Activated naive CD8-positive, alpha-beta T cell treated with anti-CD3 and anti-CD28 coated beads, Interleukin-2, amount 50 U/mL, for 24 hours (primary cell): ENCODE measurements around the gene CPB2.
A peak's percentile ranks its signal among the peaks of the same experiment; 100 is the strongest.

Experiments used
- ATAC-seq: fragments of 150-1000 bp; cut with Tn5 transposase; one replicate; pipeline ENCODE4 v1.10.0; 2021
- DNase-seq: peaks from one replicate; pipeline ENCODE4 v3.0.0; 2021
- H3K27ac Mint-ChIP-seq: one replicate; pipeline ENCODE4 v1.8.0; 2021; ENCODE audit warnings: mild to moderate bottlenecking, mixed read lengths
- H3K27me3 Mint-ChIP-seq: one replicate; pipeline ENCODE4 v1.8.0; 2021; ENCODE audit warnings: mixed read lengths
- H3K36me3 Mint-ChIP-seq: one replicate; pipeline ENCODE4 v1.8.0; 2021; ENCODE audit warnings: low read depth, mixed read lengths
- H3K4me1 Mint-ChIP-seq: one replicate; pipeline ENCODE4 v1.8.0; 2021; ENCODE audit warnings: mixed read lengths
- H3K4me3 Mint-ChIP-seq: one replicate; pipeline ENCODE4 v1.8.0; 2021; ENCODE audit warnings: mild to moderate bottlenecking, moderate library complexity, mixed read lengths
- H3K9me3 Mint-ChIP-seq: one replicate; pipeline ENCODE4 v1.8.0; 2021; ENCODE audit warnings: mixed read lengths

CPB2 gene

DNA sequence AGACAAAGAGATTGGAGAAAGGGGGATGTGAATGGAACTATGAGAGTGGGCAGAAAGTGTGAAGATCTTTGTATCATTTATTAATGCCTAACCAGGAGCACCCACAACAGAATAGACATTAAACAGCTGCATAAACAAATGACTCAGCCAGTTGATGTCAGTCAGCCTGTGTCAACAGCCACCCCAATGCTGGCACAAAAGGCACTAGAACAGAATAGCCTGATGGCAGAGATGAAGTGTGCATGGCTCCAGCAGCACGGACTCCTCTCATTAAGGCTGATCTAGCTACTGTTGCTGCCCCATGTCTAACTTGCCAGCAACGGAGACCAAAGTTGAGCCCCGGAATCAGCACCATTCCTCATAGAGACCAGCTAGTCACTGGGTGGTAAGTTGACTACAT is 7.8 kb downstream of the CPB2 start:
- H3K27ac Mint-ChIP-seq = no peak overlapping the region
- ATAC-seq = no peak
- no peak for DNase-seq
- H3K4me3 Mint-ChIP-seq = no peak overlapping the region
- H3K9me3 Mint-ChIP-seq = no peaks in the 10 kb centered on the region
- no peaks in the 10 kb centered on the region for H3K36me3 Mint-ChIP-seq
- peaks cover 2% of the 10 kb centered on the region for H3K4me1 Mint-ChIP-seq
- H3K27me3 Mint-ChIP-seq = peaks cover 4% of the 10 kb centered on the region

DNA sequence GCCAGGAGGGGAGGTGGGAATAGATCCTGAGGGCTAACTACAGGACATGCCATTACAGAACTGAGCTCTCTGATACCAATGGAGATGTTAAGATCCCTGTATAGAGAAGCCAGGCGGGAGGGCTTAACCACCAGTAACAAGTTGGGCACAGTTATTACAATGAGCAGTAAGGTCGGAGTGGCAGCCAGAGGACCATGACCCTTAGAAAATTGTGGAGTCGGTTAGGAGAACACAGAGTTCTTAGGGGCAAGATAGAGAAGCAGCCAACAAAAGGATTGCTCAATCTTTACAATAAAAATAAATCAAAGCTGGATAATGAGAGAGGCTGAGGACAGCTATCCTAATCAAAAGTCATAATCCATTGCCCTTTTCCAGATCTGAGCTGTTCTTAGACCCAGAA is 10.4 kb downstream of the CPB2 start:
- Mint-ChIP-seq H3K27ac (no peak overlapping the region), H3K36me3 (no peaks in the 10 kb centered on the region), H3K4me1 (no peaks in the 10 kb centered on the region), H3K27me3 (peaks cover 4% of the 10 kb centered on the region), H3K9me3 (no peaks in the 10 kb centered on the region), H3K4me3 (no peak overlapping the region)
- DNase-seq (no peak), ATAC-seq (no peak)

DNA sequence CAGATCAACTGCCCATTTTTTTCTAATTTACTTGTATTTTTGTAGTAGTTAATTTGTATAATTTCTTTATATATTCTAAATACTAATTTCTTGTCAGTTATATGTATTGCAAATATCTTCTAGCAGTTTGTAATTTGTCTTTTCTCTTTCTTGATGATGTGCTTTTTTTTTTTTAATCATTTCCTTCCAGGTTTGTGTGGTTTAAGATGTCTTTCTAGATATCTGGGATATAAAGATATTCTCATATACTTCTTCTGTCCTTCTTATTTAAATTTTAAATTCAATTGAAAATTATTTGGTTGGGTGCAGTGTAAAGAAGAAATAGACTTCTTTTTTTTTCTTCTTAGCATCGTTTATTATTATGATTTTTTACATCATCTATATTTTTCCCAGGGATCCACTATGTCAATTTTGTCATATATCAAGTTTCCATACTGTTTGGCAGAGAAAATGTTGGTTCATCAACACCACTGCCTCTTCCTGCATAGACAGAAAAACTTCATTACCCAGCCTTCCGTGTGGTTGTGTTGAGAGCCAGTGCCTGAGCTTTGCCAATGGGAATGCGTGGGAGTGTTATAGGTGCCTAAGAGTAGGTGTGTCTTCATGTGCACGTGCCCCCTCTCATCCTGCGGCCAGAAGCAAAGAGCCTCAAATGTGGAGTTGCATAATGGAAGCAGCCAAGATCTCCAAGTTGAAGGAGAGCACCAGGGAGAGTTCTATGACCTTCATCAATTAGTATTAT is 15.8 kb downstream of the CPB2 start:
- DNase-seq = no peak
- Mint-ChIP-seq H3K27ac (no peak overlapping the region), H3K4me3 (no peak overlapping the region), H3K4me1 (no peaks in the 10 kb centered on the region), H3K27me3 (peaks cover 2% of the 10 kb centered on the region), H3K9me3 (no peaks in the 10 kb centered on the region), H3K36me3 (no peaks in the 10 kb centered on the region)
- no peak for ATAC-seq

DNA sequence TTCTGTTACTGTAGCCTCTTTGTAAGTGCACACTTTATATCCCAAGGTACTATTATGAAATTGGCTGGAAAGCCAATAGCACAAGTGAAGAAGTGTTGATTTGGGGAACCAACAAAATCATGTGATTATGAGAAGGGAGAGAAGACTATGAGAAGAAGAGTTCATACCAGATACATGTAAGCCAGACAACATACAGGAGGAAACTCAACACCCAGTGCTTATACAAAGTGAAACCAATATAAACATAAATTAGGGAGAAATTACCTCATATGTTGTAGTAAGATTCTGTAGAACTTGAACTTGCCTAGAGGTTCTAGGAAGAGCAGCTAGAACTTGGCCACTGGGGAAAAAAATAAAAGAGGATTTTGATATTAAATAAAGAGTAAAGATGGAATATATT is 17.4 kb downstream of the CPB2 start:
- Mint-ChIP-seq H3K4me3 (no peak overlapping the region), H3K27ac (no peak overlapping the region)
- ATAC-seq = no peak

DNA sequence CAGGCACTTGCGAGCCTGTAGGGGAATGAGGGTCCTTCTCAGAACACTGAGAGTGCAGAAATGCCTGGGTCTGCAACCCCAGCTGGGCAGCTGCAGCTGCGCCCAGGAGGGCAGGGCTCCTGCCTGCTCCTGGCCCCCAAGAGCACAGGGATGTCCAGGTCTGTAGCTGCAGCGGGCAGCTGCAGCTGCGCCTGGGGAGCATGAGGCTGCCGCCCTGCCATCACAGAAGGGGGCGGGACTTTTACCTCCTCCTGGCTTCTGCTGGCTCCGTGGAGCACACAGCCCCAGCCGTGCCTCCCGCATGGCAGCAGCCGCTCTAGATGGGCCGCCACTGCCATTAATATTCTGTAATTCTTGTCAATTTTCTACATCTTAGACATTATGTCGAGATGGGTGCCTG is 17.8 kb downstream of the CPB2 start:
- Mint-ChIP-seq H3K27me3 (no peaks in the 10 kb centered on the region), H3K9me3 (no peaks in the 10 kb centered on the region), H3K27ac (no peak overlapping the region), H3K36me3 (no peaks in the 10 kb centered on the region), H3K4me1 (no peaks in the 10 kb centered on the region), H3K4me3 (no peak overlapping the region)
- no peak for ATAC-seq
- DNase-seq = no peak

More for the DNA sequence above, 17.4 kb downstream of the CPB2 start:
- no peaks in the 10 kb centered on the region for H3K4me1 Mint-ChIP-seq
- peaks cover 2% of the 10 kb centered on the region for H3K27me3 Mint-ChIP-seq
- no peaks in the 10 kb centered on the region for H3K9me3 Mint-ChIP-seq
- DNase-seq = no peak
- no peaks in the 10 kb centered on the region for H3K36me3 Mint-ChIP-seq

DNA sequence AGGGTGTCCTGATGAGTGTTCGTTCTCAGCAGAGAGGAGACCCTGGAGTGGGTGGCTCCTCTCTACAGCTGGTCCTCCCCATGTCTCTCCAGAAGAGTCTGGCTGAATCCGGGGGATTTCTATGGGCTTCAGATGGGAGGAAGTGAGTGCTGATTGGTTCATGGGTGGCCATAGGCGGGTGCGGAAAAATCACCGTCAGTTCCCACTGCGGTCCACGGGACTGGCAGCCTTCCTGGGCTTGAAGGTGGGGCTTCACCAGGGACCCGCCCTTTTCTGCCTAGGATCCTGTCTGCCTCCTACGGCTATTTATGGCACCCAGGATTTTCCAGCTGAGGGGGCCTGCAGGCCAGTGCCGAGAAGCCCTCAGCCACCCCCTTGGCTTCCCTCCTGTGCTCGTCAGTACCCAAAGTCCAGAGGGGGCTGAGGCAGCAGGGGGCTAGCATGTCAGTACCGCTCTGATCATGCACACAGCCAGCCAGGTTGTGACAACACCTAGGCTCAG is 18.4 kb downstream of the CPB2 start:
- DNase-seq (no peak), ATAC-seq (no peak)
- Mint-ChIP-seq H3K27ac (no peak overlapping the region), H3K4me1 (no peaks in the 10 kb centered on the region), H3K9me3 (no peaks in the 10 kb centered on the region), H3K27me3 (no peaks in the 10 kb centered on the region), H3K36me3 (no peaks in the 10 kb centered on the region), H3K4me3 (no peak overlapping the region)

DNA sequence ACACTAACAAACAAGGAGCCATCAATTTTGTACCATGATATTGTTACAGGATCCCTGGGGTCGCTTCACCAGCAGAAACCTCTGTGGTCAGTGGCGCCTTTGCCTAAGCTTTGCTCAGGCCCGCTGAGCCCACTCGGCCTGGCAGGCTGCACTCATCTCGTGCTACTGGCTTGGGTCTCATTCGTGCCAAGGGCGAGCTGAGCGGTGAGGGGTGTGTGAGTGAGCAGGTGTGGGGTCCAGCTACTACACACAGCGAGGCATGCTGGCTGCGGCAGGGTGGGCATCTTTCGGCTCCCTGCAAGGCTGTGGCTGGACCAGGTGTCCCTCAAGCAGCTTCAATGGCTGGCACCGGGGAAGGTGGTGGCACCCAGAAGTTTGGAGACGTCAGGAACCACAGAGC is 19.1 kb downstream of the CPB2 start:
- H3K36me3 Mint-ChIP-seq = no peaks in the 10 kb centered on the region
- H3K27me3 Mint-ChIP-seq = no peaks in the 10 kb centered on the region
- DNase-seq (no peak), ATAC-seq (no peak)
- no peaks in the 10 kb centered on the region for H3K4me1 Mint-ChIP-seq
- no peaks in the 10 kb centered on the region for H3K9me3 Mint-ChIP-seq
- H3K4me3 Mint-ChIP-seq = no peak overlapping the region
- no peak overlapping the region for H3K27ac Mint-ChIP-seq

DNA sequence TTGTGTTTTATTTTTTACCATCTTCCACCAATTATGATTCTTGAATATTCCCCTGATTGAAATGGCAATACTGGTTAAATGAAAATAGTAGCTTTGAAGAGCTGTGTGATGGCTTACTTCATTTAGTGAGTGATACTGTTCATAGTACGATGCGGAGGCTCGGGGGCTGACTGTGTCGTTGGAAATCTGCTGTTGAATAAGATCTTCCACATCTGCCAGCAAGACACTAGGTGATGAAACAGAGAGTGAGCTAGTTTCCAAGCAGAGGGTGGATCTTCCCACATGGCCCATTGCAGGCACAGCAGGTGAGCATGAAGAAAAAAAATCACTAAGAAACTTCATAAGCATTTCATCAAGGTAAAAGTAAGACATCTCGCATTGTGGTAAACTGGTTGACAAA is 22.5 kb downstream of the CPB2 start:
- H3K4me1 Mint-ChIP-seq = peaks cover 11% of the 10 kb centered on the region
- ATAC-seq (no peak), DNase-seq (no peak)
- H3K27ac Mint-ChIP-seq = no peak overlapping the region
- no peaks in the 10 kb centered on the region for H3K9me3 Mint-ChIP-seq
- no peaks in the 10 kb centered on the region for H3K27me3 Mint-ChIP-seq
- no peak overlapping the region for H3K4me3 Mint-ChIP-seq
- no peaks in the 10 kb centered on the region for H3K36me3 Mint-ChIP-seq

DNA sequence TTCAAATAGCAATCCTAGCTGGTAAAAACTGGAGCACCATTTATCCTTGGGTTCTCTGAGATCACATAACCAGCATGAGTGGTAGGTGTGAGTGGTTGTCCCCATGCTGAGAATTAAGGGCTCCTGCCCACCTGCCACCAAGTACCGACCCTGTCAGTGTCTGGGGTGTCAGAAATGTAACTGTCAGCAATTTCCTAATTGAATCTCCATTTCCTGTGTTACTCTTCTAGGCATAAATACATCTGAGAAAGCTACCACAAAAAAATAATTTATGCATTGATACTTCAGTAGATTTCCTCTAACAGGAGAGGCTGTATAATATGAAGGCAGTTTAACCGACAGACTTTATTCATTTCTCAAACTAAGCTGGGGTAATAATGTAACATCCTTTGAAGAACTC is 25.1 kb downstream of the CPB2 start:
- H3K27ac Mint-ChIP-seq = no peak overlapping the region
- no peak for DNase-seq
- peaks cover 11% of the 10 kb centered on the region for H3K4me1 Mint-ChIP-seq
- no peaks in the 10 kb centered on the region for H3K9me3 Mint-ChIP-seq
- no peaks in the 10 kb centered on the region for H3K36me3 Mint-ChIP-seq
- H3K27me3 Mint-ChIP-seq = peaks cover 1% of the 10 kb centered on the region
- no peak for ATAC-seq
- no peak overlapping the region for H3K4me3 Mint-ChIP-seq

DNA sequence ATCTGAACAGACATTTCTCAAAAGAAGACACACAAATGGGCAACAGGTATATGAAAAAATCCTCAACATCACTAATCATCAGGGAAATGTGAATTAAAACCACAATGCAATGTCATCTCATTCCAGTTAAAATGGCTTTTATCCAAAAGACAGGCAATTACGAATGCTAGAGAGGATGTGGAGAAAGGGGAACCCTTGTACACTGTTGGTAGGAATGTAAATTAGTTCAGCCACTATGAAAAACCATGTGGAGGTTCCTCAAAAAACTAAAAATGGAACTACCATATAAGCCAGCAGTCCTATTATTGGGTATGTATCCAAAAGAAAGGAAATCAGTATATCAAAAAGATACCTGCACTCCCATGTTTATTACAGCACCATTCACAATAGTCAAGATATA is 27.6 kb downstream of the CPB2 start:
- no peak overlapping the region for H3K4me3 Mint-ChIP-seq
- H3K27me3 Mint-ChIP-seq = peaks cover 2% of the 10 kb centered on the region
- H3K4me1 Mint-ChIP-seq = peaks cover 11% of the 10 kb centered on the region
- ATAC-seq (no peak), DNase-seq (no peak)
- no peaks in the 10 kb centered on the region for H3K36me3 Mint-ChIP-seq
- no peaks in the 10 kb centered on the region for H3K9me3 Mint-ChIP-seq
- H3K27ac Mint-ChIP-seq = no peak overlapping the region

DNA sequence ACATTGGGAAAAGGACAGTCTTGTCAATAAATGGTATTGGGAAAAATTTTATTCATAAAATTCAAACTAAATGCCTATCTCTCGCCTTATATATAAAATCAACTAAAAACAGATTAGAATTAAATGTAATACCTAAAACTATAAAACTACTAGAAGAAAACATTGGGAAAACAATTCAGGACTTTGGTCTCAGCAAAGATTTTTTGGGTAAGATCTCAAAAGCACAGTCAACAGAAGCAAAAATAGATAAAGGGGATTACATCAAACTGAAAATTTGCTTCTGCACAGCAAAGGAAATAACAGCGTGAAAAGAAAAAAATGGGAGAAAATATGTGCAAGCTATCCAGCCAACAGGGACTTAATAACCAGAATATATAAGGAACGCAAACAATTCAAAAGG is 28.0 kb downstream of the CPB2 start:
- peaks cover 11% of the 10 kb centered on the region for H3K4me1 Mint-ChIP-seq
- no peaks in the 10 kb centered on the region for H3K9me3 Mint-ChIP-seq
- H3K27ac Mint-ChIP-seq = no peak overlapping the region
- ATAC-seq (no peak), DNase-seq (no peak)
- H3K27me3 Mint-ChIP-seq = peaks cover 2% of the 10 kb centered on the region
- H3K4me3 Mint-ChIP-seq = no peak overlapping the region
- no peaks in the 10 kb centered on the region for H3K36me3 Mint-ChIP-seq

DNA sequence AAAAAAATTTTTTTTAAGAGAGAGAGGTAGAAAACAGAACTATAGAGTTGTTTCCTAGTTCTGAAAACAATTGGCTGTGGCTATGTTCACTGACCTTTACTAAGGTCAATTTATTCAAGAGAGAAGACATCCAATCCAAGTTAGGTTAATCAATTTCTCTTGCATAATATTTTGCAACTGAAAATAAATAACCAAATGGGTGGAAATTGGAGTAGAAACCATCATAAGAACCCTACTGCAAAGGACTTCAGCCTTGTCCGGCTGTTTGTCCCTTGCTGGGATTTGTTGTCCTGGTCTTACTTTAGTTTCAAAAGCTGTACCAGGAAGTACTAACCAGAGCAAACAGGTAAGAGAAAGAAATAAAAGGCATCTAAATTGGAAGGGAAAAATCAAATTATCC is 29.0 kb downstream of the CPB2 start:
- no peak for ATAC-seq
- H3K4me1 Mint-ChIP-seq = peaks cover 11% of the 10 kb centered on the region
- H3K9me3 Mint-ChIP-seq = no peaks in the 10 kb centered on the region

DNA sequence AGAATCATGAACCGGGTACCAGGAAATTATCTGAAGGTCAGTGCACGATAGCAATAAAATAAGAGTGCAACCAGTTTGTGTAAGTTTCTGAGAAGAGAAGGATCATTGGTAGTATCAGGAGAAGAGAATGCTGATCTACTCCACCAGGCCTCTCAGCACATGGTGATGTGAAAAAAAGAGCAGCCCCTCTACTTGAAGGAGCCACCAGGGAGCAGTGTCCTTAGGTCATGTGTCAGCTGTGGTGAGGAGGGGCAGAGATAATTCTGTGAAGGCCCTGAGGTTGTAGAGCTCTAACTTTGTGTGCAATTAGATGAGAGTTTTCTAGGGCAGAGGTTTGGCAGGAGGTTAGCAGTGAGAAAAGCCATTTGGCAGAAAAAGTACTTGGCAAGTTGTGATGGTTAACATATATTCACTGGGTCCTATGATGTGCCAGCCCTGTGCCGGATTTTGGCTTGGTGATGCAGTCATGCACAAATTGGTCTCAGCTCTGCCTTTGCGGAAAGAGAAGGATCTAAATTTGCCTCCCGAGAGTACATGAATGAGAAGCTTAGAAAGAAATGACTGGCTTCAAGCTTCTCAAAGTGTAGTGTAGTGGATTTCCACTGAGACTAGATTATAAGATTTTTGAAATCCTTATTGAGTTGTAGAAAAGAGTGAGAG is 33.1 kb downstream of the CPB2 start:
- H3K4me1 Mint-ChIP-seq = no peaks in the 10 kb centered on the region
- ATAC-seq = no peak
- H3K27me3 Mint-ChIP-seq = peaks cover 4% of the 10 kb centered on the region
- H3K36me3 Mint-ChIP-seq = no peaks in the 10 kb centered on the region
- DNase-seq = no peak
- no peak overlapping the region for H3K4me3 Mint-ChIP-seq
- H3K9me3 Mint-ChIP-seq = no peaks in the 10 kb centered on the region
- H3K27ac Mint-ChIP-seq = no peak overlapping the region

More for the DNA sequence above, 29.0 kb downstream of the CPB2 start:
- Mint-ChIP-seq H3K4me3 (no peak overlapping the region), H3K27me3 (peaks cover 2% of the 10 kb centered on the region), H3K36me3 (no peaks in the 10 kb centered on the region), H3K27ac (no peak overlapping the region)
- DNase-seq = no peak

DNA sequence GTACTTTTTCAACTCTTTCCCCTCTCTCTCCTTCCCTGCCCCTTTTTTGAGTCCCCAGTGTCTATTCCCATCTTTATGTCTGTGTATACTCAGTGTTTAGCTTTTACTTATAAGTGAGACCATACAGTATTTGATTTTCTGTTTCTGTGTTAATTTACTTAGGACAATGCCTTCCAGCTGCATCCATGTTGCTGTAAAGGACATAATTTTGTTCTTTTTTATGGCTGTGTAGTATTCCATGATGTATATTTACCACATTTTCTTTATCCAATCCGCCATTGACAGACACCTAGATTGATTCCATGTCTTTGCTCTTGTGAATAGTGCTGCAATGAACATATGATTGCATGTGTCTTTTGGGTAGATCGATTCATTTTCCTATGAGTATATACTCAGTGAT is 41.5 kb downstream of the CPB2 start:
- Mint-ChIP-seq H3K4me3 (no peak overlapping the region), H3K4me1 (no peaks in the 10 kb centered on the region), H3K27me3 (no peaks in the 10 kb centered on the region), H3K36me3 (no peaks in the 10 kb centered on the region), H3K27ac (peak overlapping the region; percentile 14), H3K9me3 (peaks cover 4% of the 10 kb centered on the region)
- DNase-seq (no peak), ATAC-seq (no peak)

DNA sequence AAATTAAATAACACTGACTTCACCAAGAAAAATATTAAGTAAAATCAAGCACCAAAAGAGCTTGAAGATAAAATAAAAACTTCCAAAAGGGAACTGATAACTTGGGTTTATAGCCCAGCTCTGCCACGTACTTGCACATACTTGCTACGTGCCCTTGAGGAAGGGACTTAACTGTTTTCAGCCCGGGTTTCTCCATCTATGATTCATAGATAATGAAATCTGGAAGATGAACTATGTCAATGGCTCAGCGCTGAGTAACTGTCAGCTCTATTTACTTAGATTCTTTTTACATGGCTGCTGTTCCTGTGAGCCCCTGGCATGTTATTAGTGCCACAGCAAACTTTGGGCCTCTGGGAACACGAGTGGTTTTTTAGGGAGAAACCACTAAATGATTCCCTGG is 42.6 kb downstream of the CPB2 start:
- DNase-seq = no peak
- Mint-ChIP-seq H3K9me3 (peaks cover 4% of the 10 kb centered on the region), H3K27ac (no peak overlapping the region), H3K4me3 (no peak overlapping the region), H3K27me3 (no peaks in the 10 kb centered on the region), H3K36me3 (no peaks in the 10 kb centered on the region), H3K4me1 (no peaks in the 10 kb centered on the region)
- ATAC-seq = no peak
